Trophoblast cell (in vitro differentiated cells and primary cell): Measurements from ENCODE around the gene MS4A6A. TPM values are rescaled to one million over a fixed set of nuclear protein-coding genes. Genes with fewer than 3 reads are reported as not detected.

Source experiments
- DNase-seq, 2 donors: peaks; one replicate each; pipeline ENCODE4 v3.0.0-alpha.2; 2016
- H2AFZ ChIP-seq: 2 replicates; pipeline ENCODE4 v1.6.1; 2013; ENCODE audit warnings: low read length, moderate library complexity, mild to moderate bottlenecking; ENCODE audit not compliant: insufficient read depth, poor library complexity
- H2AK5ac ChIP-seq: 2 replicates; pipeline ENCODE4 v1.6.1; 2013; ENCODE audit warnings: mild to moderate bottlenecking, low read length
- H2BK120ac ChIP-seq: 2 replicates; pipeline ENCODE4 v1.6.1; 2013; ENCODE audit warnings: low read length, mild to moderate bottlenecking, moderate library complexity; ENCODE audit not compliant: insufficient read depth, poor library complexity
- H2BK12ac ChIP-seq: 2 replicates; pipeline ENCODE4 v1.6.1; 2013; ENCODE audit warnings: mild to moderate bottlenecking, low read length, moderate library complexity
- H2BK5ac ChIP-seq: 2 replicates; pipeline ENCODE4 v1.6.1; 2013; ENCODE audit warnings: low read length, low read depth, moderate library complexity, mild to moderate bottlenecking; ENCODE audit not compliant: poor library complexity
- H3K14ac ChIP-seq: 2 replicates; pipeline ENCODE4 v1.6.1; 2013; ENCODE audit warnings: mild to moderate bottlenecking, low read length
- H3K18ac ChIP-seq: 2 replicates; pipeline ENCODE4 v1.6.1; 2013; ENCODE audit warnings: mild to moderate bottlenecking, low read length
- H3K23ac ChIP-seq: 2 replicates; pipeline ENCODE4 v1.6.1; 2013; ENCODE audit warnings: low read length
- H3K27ac ChIP-seq: 2 replicates; pipeline ENCODE4 v1.5.1; 2013; ENCODE audit warnings: low read depth, mild to moderate bottlenecking, inconsistent platforms, low read length, moderate library complexity
- H3K27me3 ChIP-seq: 2 replicates; pipeline ENCODE4 v1.6.1; 2013; ENCODE audit warnings: inconsistent platforms, mild to moderate bottlenecking, low read length, moderate library complexity; ENCODE audit not compliant: insufficient read depth
- H3K36me3 ChIP-seq, 2 experiments: 1 replicate in 1 of 2; 2 replicates in 1 of 2; pipeline ENCODE4 v1.6.1; 2013; ENCODE audit warnings: low read length in 2 of 2, mild to moderate bottlenecking in 2 of 2, moderate library complexity in 1 of 2; ENCODE audit not compliant: insufficient read depth in 2 of 2, control insufficient read depth in 1 of 2
- H3K4ac ChIP-seq: 2 replicates; pipeline ENCODE4 v1.6.1; 2013; ENCODE audit warnings: low read depth, mild to moderate bottlenecking, low read length, moderate library complexity
- H3K4me1 ChIP-seq, 2 experiments: 1 replicate in 1 of 2; 2 replicates in 1 of 2; pipeline ENCODE4 v1.6.1; 2013; ENCODE audit warnings: low read length in 2 of 2, mild to moderate bottlenecking in 2 of 2, moderate library complexity in 1 of 2; ENCODE audit not compliant: insufficient read depth in 2 of 2, control insufficient read depth in 1 of 2
- H3K4me2 ChIP-seq: 2 replicates; pipeline ENCODE4 v1.6.1; 2013; ENCODE audit warnings: inconsistent platforms, mild to moderate bottlenecking, low read length, moderate library complexity
- H3K4me3 ChIP-seq: 2 replicates; pipeline ENCODE4 v1.5.1; 2013; ENCODE audit warnings: mild to moderate bottlenecking, low read depth, low read length, inconsistent platforms
- H3K79me1 ChIP-seq: one replicate; pipeline ENCODE4 v1.6.1; 2013; ENCODE audit warnings: low read length
- H3K79me2 ChIP-seq: 2 replicates; pipeline ENCODE4 v1.6.1; 2013; ENCODE audit warnings: low read length, mild to moderate bottlenecking; ENCODE audit not compliant: control insufficient read depth, insufficient read depth, poor library complexity
- H3K9ac ChIP-seq: 2 replicates; pipeline ENCODE4 v1.6.1; 2013; ENCODE audit warnings: mild to moderate bottlenecking, low read length
- H3K9me3 ChIP-seq: 2 replicates; pipeline ENCODE4 v1.6.1; 2013; ENCODE audit warnings: low read depth, mild to moderate bottlenecking, control low read depth, inconsistent platforms, low read length; ENCODE audit not compliant: insufficient read depth
- H4K12ac ChIP-seq: 2 replicates; pipeline ENCODE4 v1.6.1; 2013; ENCODE audit warnings: low read depth, mild to moderate bottlenecking, low read length, moderate library complexity
- H4K8ac ChIP-seq: 2 replicates; pipeline ENCODE4 v1.6.1; 2013; ENCODE audit warnings: low read depth, mild to moderate bottlenecking, low read length, moderate library complexity
- H4K91ac ChIP-seq: one replicate; pipeline ENCODE4 v1.6.1; 2013; ENCODE audit warnings: low read depth, mild to moderate bottlenecking, low read length, moderate library complexity
- WGBS: extraction: QIAGEN DNeasy Blood & Tissue Kit; methylation state at CpG from one replicate; pipeline ENCODE4 v1.1.7; 2013; ENCODE audit warnings: missing lambda C conversion rate; ENCODE audit not compliant: insufficient read length, insufficient coverage; ENCODE audit errors: extremely low coverage; 5-methylcytosine and 5-hydroxymethylcytosine counted together
- polyA plus RNA-seq: library from polyadenylated mRNA; stranded (reverse); fragments of 200-250 nt; gene quantifications from 2 replicates; pipeline ENCODE4 v1.2.3, GENCODE V29; 2013

The MS4A6A gene, protein sequence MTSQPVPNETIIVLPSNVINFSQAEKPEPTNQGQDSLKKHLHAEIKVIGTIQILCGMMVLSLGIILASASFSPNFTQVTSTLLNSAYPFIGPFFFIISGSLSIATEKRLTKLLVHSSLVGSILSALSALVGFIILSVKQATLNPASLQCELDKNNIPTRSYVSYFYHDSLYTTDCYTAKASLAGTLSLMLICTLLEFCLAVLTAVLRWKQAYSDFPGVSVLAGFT
- 0.05 and 0.26 TPM in 2 replicates for polyA plus RNA-seq

- no peak for DNase-seq
- Histone ChIP-seq H2AFZ (no peak within 1 kb of the TSS), H2BK12ac (no peak within 1 kb of the TSS), H3K4me1 (peaks cover 4 to 5% of the 10 kb centered on the region in 2 experiments), H2BK5ac (no peak within 1 kb of the TSS), H4K91ac (no peak within 1 kb of the TSS), H3K14ac (no peak within 1 kb of the TSS), H3K79me1 (no peaks in the 10 kb centered on the region), H3K4me3 (no peak within 1 kb of the TSS), H3K18ac (no peak within 1 kb of the TSS), H3K27me3 (no peaks in the 10 kb centered on the region), H3K9ac (peak within 1 kb of the TSS; percentile 22), H3K79me2 (no peaks in the 10 kb centered on the region), H2AK5ac (no peak within 1 kb of the TSS), H2BK120ac (no peak within 1 kb of the TSS), H3K23ac (no peak within 1 kb of the TSS), H3K4ac (no peak within 1 kb of the TSS), H3K4me2 (no peak within 1 kb of the TSS), H4K12ac (no peak within 1 kb of the TSS), H3K9me3 (no peaks in the 10 kb centered on the region), H3K27ac (no peak within 1 kb of the TSS), H3K36me3 (no peaks in the 10 kb centered on the region), H4K8ac (no peak within 1 kb of the TSS)
- WGBS: no CpG with 5 or more reads among the region's 10 CpGs
Measured at GRCh38 chr11:60182541-60183330, at the start of gene MS4A6A. Gene MS4A6A (minus strand): TSS chr11:60183083. CDS start chr11:60181727, 1,356 bp downstream.

GRCh38 chr11:60230681-60231080 is 47.8 kb upstream of the MS4A6A start:
- no peak overlapping the region for H2AK5ac ChIP-seq
- H2BK12ac ChIP-seq: no peak overlapping the region
- no peak overlapping the region for H3K18ac ChIP-seq
- no peak overlapping the region for H4K91ac ChIP-seq
- H3K9ac ChIP-seq: no peak overlapping the region
- H2AFZ ChIP-seq: no peak overlapping the region
- H3K4me3 ChIP-seq: no peak overlapping the region
- H2BK5ac ChIP-seq: no peak overlapping the region
- H4K12ac ChIP-seq: no peak overlapping the region
- H3K9me3 ChIP-seq: no peaks in the 10 kb centered on the region
- H3K4me2 ChIP-seq: no peak overlapping the region
- no peak for DNase-seq
- H3K27ac ChIP-seq: no peak overlapping the region
- no peak overlapping the region for H2BK120ac ChIP-seq
- no peaks in the 10 kb centered on the region for H3K79me1 ChIP-seq
- H3K23ac ChIP-seq: no peak overlapping the region
- H3K79me2 ChIP-seq: no peaks in the 10 kb centered on the region
- H4K8ac ChIP-seq: no peak overlapping the region
- no peak overlapping the region for H3K14ac ChIP-seq
- WGBS: no CpG with 5 or more reads among the region's 1 CpG
- H3K4ac ChIP-seq: no peak overlapping the region
- H3K36me3 ChIP-seq: no peaks in the 10 kb centered on the region
- H3K4me1 ChIP-seq: no peaks in the 10 kb centered on the region
- H3K27me3 ChIP-seq: no peaks in the 10 kb centered on the region

GRCh38 chr11:60222141-60222540 is 39.3 kb upstream of the MS4A6A start:
- no peak overlapping the region for H3K23ac ChIP-seq
- H3K4me3 ChIP-seq: no peak overlapping the region
- no peak overlapping the region for H3K27ac ChIP-seq
- H2BK12ac ChIP-seq: no peak overlapping the region
- no peak overlapping the region for H4K91ac ChIP-seq
- no peak overlapping the region for H2AFZ ChIP-seq
- H3K4me2 ChIP-seq: no peak overlapping the region
- no peak overlapping the region for H2AK5ac ChIP-seq
- no peaks in the 10 kb centered on the region for H3K79me2 ChIP-seq
- H3K14ac ChIP-seq: no peak overlapping the region
- H3K9ac ChIP-seq: no peak overlapping the region
- peaks cover 2% of the 10 kb centered on the region for H3K9me3 ChIP-seq
- no peak overlapping the region for H4K8ac ChIP-seq
- H3K4ac ChIP-seq: no peak overlapping the region
- no peak overlapping the region for H4K12ac ChIP-seq
- no peak overlapping the region for H3K18ac ChIP-seq
- peak; percentile 55 to 56 for DNase-seq
- no peaks in the 10 kb centered on the region for H3K27me3 ChIP-seq
- H2BK5ac ChIP-seq: no peak overlapping the region
- H3K79me1 ChIP-seq: no peaks in the 10 kb centered on the region
- no peaks in the 10 kb centered on the region for H3K36me3 ChIP-seq
- no peaks in the 10 kb centered on the region for H3K4me1 ChIP-seq
- no CpG with 5 or more reads among the region's 4 CpGs for WGBS
- no peak overlapping the region for H2BK120ac ChIP-seq

DNA sequence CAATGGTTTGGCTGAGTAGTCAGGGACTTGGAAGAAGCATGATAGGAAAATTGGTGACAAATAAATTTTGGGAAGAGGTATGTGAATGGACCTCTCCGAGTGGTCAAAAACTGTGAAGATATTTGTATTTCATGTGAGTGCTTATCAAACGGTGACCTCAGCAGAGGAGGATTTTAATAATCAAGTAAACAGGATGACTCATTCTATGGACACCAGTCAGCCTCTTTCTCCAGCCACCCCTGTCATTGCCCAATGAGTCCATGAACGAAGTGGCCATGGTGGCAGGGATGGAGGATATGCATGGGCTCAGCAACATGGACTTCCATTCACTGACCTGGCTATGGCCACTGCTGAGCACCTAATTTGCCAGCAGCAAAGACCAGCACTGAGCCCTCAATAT is 38.8 kb upstream of the MS4A6A start:
- no peaks in the 10 kb centered on the region for H3K27me3 ChIP-seq
- no peak overlapping the region for H3K18ac ChIP-seq
- no peak overlapping the region for H2AK5ac ChIP-seq
- no peaks in the 10 kb centered on the region for H3K79me2 ChIP-seq
- no peak overlapping the region for H4K12ac ChIP-seq
- no peak overlapping the region for H3K23ac ChIP-seq
- no peak overlapping the region for H2BK12ac ChIP-seq
- H3K4me2 ChIP-seq: no peak overlapping the region
- no peaks in the 10 kb centered on the region for H3K79me1 ChIP-seq
- H2BK120ac ChIP-seq: no peak overlapping the region
- H3K9me3 ChIP-seq: peaks cover 2% of the 10 kb centered on the region
- DNase-seq: peak in 1 of 2 donors; percentile 2
- H2BK5ac ChIP-seq: no peak overlapping the region
- no peak overlapping the region for H3K4me3 ChIP-seq
- WGBS: no CpG with 5 or more reads among the region's 3 CpGs
- no peak overlapping the region for H2AFZ ChIP-seq
- H3K14ac ChIP-seq: no peak overlapping the region
- no peak overlapping the region for H3K4ac ChIP-seq
- no peak overlapping the region for H4K8ac ChIP-seq
- no peak overlapping the region for H4K91ac ChIP-seq
- no peak overlapping the region for H3K27ac ChIP-seq
- no peaks in the 10 kb centered on the region for H3K4me1 ChIP-seq
- no peaks in the 10 kb centered on the region for H3K36me3 ChIP-seq
- no peak overlapping the region for H3K9ac ChIP-seq
